WERI-Rb-1 (cell line): ENCODE measurements around the gene ATP2C1.

Experiments used
- DNase-seq: peaks from one replicate; pipeline ENCODE4 v3.0.0-alpha.2; 2020
- H3K27ac ChIP-seq: fragments of 250-450 bp; sonication (Bioruptor Pico); 2 replicates; pipeline ENCODE4 v1.5.1; 2020; ENCODE audit warnings: mild to moderate bottlenecking, moderate library complexity
- H3K27me3 ChIP-seq: fragments of 250-450 bp; sonication (Bioruptor Pico); 2 replicates; pipeline ENCODE4 v1.5.1; 2021; ENCODE audit warnings: mild to moderate bottlenecking, low read depth, moderate library complexity; ENCODE audit not compliant: insufficient read depth, severe bottlenecking
- H3K36me3 ChIP-seq: fragments of 250-450 bp; sonication (Bioruptor Pico); 2 replicates; pipeline ENCODE4 v1.5.1; 2020; ENCODE audit warnings: mild to moderate bottlenecking, moderate library complexity
- H3K4me3 ChIP-seq: 2 replicates; pipeline ENCODE4 v1.5.1; 2011; ENCODE audit warnings: low read depth, mild to moderate bottlenecking, control low read depth, low read length
- H3K9me3 ChIP-seq: fragments of 250-450 bp; sonication (Bioruptor Pico); 2 replicates; pipeline ENCODE4 v1.5.1; 2021; ENCODE audit warnings: mild to moderate bottlenecking, moderate library complexity; ENCODE audit not compliant: severe bottlenecking
- TF ChIP-seq, protein P1 (sequence below): IDR thresholded peaks from 2 replicates; pipeline ENCODE4 v1.5.1; 2011; ENCODE audit warnings: low read depth, mild to moderate bottlenecking, control low read depth, inconsistent platforms, low read length

The ATP2C1 gene

DNA sequence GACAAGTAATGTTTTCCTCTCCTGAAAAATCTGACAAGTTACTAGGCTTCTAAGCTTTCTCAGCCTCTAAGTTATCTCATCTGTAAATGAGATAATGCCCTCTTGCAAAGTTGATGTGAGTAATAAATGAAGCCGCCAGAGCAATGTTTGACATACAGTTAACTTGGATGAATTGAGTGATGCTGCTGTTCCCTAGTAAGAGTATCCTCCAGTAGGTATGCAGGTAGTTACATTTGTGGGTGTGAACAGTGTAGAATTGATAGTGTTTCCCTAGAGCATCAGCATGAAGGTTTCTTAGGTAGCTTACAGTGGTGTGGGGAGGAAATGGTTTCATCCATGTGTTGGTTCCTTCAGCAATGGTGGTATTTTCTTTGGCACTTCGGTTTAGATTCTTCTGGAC, 3.4 kb downstream of the ATP2C1 start:
- peaks cover 14% of the 10 kb centered on the region for H3K36me3 ChIP-seq
- no peak overlapping the region for H3K27ac ChIP-seq

DNA sequence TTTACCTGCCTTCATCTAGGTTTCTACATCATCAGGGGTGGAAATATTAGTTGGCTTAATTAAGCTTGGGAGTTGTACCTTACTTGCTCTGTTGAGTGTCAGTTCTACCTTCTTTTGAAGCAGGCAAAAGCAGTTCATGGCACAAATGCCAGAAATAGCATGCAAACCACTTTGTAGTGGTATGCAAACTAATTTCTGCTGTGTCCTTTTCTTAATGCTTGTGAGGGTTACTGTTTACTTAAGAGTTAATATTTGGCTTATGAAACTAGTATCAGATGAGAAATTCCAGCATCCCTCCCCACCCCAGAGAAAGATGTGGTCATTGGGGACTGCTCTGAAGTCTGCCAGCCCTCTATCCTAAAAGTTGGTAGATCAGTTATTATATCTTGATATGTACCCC, 7.1 kb downstream of the ATP2C1 start:
- Histone ChIP-seq H3K27ac (no peak overlapping the region), H3K27me3 (no peaks in the 10 kb centered on the region), H3K4me3 (no peak overlapping the region), H3K9me3 (no peaks in the 10 kb centered on the region), H3K36me3 (peaks cover 6% of the 10 kb centered on the region)
- TF ChIP-seq, protein P1, sequence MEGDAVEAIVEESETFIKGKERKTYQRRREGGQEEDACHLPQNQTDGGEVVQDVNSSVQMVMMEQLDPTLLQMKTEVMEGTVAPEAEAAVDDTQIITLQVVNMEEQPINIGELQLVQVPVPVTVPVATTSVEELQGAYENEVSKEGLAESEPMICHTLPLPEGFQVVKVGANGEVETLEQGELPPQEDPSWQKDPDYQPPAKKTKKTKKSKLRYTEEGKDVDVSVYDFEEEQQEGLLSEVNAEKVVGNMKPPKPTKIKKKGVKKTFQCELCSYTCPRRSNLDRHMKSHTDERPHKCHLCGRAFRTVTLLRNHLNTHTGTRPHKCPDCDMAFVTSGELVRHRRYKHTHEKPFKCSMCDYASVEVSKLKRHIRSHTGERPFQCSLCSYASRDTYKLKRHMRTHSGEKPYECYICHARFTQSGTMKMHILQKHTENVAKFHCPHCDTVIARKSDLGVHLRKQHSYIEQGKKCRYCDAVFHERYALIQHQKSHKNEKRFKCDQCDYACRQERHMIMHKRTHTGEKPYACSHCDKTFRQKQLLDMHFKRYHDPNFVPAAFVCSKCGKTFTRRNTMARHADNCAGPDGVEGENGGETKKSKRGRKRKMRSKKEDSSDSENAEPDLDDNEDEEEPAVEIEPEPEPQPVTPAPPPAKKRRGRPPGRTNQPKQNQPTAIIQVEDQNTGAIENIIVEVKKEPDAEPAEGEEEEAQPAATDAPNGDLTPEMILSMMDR = no peak
- no peak for DNase-seq

More for the DNA sequence above, 3.4 kb downstream of the ATP2C1 start:
- TF ChIP-seq, protein P1 = no peak
- DNase-seq = no peak
- no peaks in the 10 kb centered on the region for H3K27me3 ChIP-seq
- no peaks in the 10 kb centered on the region for H3K9me3 ChIP-seq
- no peak overlapping the region for H3K4me3 ChIP-seq

GRCh38 chr3:130901463-130902204, 7.8 kb downstream of the ATP2C1 start:
- H3K4me3 ChIP-seq = no peak overlapping the region
- H3K9me3 ChIP-seq = no peaks in the 10 kb centered on the region
- H3K36me3 ChIP-seq = peaks cover 4% of the 10 kb centered on the region
- H3K27me3 ChIP-seq = no peaks in the 10 kb centered on the region
- no peak for DNase-seq
- TF ChIP-seq, protein P1 = no peak
- H3K27ac ChIP-seq = no peak overlapping the region

DNA sequence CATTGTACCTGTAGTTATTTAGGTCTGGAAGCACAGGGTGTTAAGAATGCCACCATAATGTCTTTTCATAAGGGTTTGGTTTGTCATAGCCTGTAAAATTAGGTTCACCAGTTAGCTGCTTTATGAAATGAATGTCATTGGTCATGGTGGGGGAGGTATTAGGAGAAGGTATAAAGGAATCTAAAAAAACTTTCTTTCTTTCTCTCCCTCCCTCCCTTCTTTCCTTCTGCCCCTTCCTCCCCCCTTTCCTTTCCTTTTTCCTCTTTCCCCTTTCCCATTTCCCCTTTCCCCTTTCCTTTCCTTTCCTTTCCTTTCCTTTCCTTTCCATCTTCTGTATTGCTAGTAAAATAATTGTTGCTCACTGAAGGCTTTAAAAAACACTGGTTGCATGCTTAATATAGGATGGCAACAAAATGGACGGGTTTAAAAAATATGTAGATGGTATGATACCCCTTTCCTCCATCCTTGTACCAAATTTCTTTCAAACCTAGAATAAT, 9.6 kb downstream of the ATP2C1 start:
- Histone ChIP-seq H3K4me3 (no peak overlapping the region), H3K9me3 (no peaks in the 10 kb centered on the region), H3K27ac (no peak overlapping the region), H3K27me3 (no peaks in the 10 kb centered on the region), H3K36me3 (peaks cover 4% of the 10 kb centered on the region)
- no peak for DNase-seq
- TF ChIP-seq, protein P1 = no peak

DNA sequence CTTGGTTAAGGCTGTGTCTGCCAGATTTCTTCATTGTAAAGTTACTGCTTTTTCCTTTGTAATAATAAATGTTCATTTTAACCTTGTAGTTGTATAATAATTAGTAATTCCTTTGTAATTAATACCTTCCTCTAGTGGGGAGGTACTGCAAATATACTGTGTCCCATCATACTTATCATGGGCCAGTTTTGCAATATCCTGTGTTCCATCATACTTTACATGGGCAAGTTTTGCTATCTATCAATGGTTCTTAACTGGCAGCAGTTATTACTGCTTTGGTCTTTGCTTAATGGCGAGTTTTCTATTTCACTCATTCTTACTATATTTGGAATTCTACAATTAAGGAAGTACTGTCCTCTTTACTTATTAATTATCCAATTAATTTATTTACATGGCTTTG, 10.6 kb downstream of the ATP2C1 start:
- no peaks in the 10 kb centered on the region for H3K9me3 ChIP-seq
- no peak for DNase-seq
- H3K36me3 ChIP-seq = no peaks in the 10 kb centered on the region
- H3K27me3 ChIP-seq = no peaks in the 10 kb centered on the region
- no peak overlapping the region for H3K27ac ChIP-seq
- TF ChIP-seq, protein P1 = no peak
- H3K4me3 ChIP-seq = no peak overlapping the region

GRCh38 chr3:130905551-130905950, 11.7 kb downstream of the ATP2C1 start:
- Histone ChIP-seq H3K9me3 (no peaks in the 10 kb centered on the region), H3K4me3 (no peak overlapping the region), H3K36me3 (no peaks in the 10 kb centered on the region), H3K27me3 (no peaks in the 10 kb centered on the region), H3K27ac (no peak overlapping the region)
- DNase-seq = no peak
- TF ChIP-seq, protein P1 = no peak
